GM18861 (cell line): ENCODE measurements around the gene MCIDAS.

Experiments used
- ATAC-seq: cut with Tn5 transposase; IDR thresholded peaks from one replicate; pipeline ENCODE4 v1.9.1; 2021; ENCODE audit not compliant: unreplicated experiment

The MCIDAS gene

GRCh38 chr5:55171471-55171870 is 55.6 kb downstream of the MCIDAS start:
- ATAC-seq = no peak
